Esophagus squamous epithelium (tissue), 5 donors: ENCODE measurements around the gene HMGN4. TPM values are rescaled to one million over a fixed set of nuclear protein-coding genes. Genes with fewer than 3 reads are reported as not detected.

Experiments used
- DNase-seq: peaks from one replicate; lab custom pipeline; 2025; lab: John Stamatoyannopoulos, UW
- H3K27ac ChIP-seq, 4 donors: fragments of 200-600 bp; sonication (generic); one replicate each; pipeline ENCODE4 v1.5.1; 2016 to 2019; ENCODE audit warnings: mild to moderate bottlenecking in 1 of 4
- H3K27me3 ChIP-seq, 4 donors: fragments of 200-600 bp; sonication (generic); 1 replicate in 3 of 4; 2 replicates in 1 of 4; pipeline versions ENCODE4 v1.5.1 to v1.6.0; 2017 to 2021; ENCODE audit warnings: antibody characterized with exemption in 1 of 4
- H3K36me3 ChIP-seq, 3 donors: fragments of 200-600 bp; sonication (generic); one replicate each; pipeline ENCODE4 v1.5.1; 2016 to 2019
- H3K4me1 ChIP-seq, 3 donors: fragments of 200-600 bp; sonication (generic); one replicate each; pipeline ENCODE4 v1.5.1; 2017 to 2019
- H3K4me3 ChIP-seq, 4 donors: fragments of 200-600 bp; sonication (generic); 1 replicate in 3 of 4; 2 replicates in 1 of 4; pipeline ENCODE4 v1.5.1; 2016 to 2019; ENCODE audit warnings: mild to moderate bottlenecking in 2 of 4, moderate library complexity in 1 of 4
- H3K9me3 ChIP-seq, 3 donors: fragments of 200-600 bp; sonication (generic); one replicate each; pipeline ENCODE4 v1.5.1; 2016 to 2019
- POLR2A ChIP-seq, 4 donors: fragments of 450-650 bp; IDR thresholded peaks; one replicate each; pipeline ENCODE4 v1.6.1; 2017; ENCODE audit warnings: antibody characterized with exemption in 4 of 4, mild to moderate bottlenecking in 4 of 4, moderate library complexity in 3 of 4
- WGBS, 2 donors: methylation state at CpG; one replicate each; pipeline ENCODE4 v1.1.5; 2018; 5-methylcytosine and 5-hydroxymethylcytosine counted together
- intact Hi-C: fragments of 100-400 bp; cut with DNase I; formaldehyde crosslinking; loops from one replicate; pipeline ENCODE4 v1.15.0; 2022
- total RNA-seq, 4 donors: library from RNA; depleted of rRNA; stranded (reverse); fragments of >200 nt; gene quantifications; one replicate each; pipeline ENCODE4 v1.1.0, GENCODE V29; 2016
- TF ChIP-seq, protein P1 (sequence below), 6 experiments: fragments of 450-650 bp in 4 of 6; fragments of 200-600 bp in 2 of 6; sonication (generic) in 2 of 6; IDR thresholded peaks; one replicate each; pipeline ENCODE4 v1.5.1; 2016 to 2019; ENCODE audit warnings: antibody characterized with exemption in 6 of 6, mild to moderate bottlenecking in 4 of 6, moderate library complexity in 4 of 6
- donor health status: DM: yes; HTN: yes; CAD: no.

The HMGN4 gene
- 10 to 100 TPM; 18.1 to 53.2 (median 36.7) TPM for total RNA-seq

DNA sequence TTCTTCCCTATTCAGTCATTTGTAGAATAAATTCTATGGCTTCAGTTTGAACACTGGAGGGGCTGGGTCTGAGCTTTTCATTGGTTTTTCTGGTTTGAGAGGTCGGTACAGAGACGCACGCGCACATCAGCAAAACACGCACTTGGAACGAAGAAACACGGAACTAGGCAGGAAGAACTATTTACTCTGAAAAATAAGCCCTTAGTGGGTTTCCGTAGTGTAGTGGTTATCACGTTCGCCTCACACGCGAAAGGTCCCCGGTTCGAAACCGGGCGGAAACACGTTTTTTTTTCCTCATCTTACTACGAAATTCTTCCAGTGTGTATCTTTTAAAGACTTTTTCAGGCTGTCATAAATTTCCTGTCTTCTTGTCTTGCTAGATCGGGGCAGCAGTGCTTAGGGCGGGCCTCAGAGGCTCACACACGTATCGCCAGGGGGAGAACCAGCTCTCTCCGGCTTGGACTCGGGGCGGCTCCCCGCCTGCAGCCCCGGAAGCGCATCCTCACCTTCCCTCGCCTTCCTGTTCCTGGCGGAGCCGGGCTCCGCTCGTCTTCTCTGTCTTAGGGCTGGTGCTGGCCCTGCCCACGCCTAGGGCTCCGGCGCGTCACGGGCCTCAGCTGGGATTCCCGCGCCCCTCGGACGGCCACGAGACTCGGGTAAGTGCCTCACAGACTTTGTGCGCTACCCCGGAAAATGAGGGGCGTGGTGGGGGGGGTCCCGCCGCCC, at the start of gene HMGN4:
Gene HMGN4 (plus strand): TSS at position 521 of the 726 bp plus-strand sequence. CDS start 6,841 bp downstream, outside the sequence.
- WGBS, 2 donors = 0 to 1% methylated on average over 17 to 32 of the region's 49 CpGs
- TF ChIP-seq, protein P1, sequence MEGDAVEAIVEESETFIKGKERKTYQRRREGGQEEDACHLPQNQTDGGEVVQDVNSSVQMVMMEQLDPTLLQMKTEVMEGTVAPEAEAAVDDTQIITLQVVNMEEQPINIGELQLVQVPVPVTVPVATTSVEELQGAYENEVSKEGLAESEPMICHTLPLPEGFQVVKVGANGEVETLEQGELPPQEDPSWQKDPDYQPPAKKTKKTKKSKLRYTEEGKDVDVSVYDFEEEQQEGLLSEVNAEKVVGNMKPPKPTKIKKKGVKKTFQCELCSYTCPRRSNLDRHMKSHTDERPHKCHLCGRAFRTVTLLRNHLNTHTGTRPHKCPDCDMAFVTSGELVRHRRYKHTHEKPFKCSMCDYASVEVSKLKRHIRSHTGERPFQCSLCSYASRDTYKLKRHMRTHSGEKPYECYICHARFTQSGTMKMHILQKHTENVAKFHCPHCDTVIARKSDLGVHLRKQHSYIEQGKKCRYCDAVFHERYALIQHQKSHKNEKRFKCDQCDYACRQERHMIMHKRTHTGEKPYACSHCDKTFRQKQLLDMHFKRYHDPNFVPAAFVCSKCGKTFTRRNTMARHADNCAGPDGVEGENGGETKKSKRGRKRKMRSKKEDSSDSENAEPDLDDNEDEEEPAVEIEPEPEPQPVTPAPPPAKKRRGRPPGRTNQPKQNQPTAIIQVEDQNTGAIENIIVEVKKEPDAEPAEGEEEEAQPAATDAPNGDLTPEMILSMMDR (IDR thresholded peaks at IDR 0.05) = peak in 1 of 6 experiments; percentile 8
- TF ChIP-seq POLR2A (IDR thresholded peaks at IDR 0.05) = peak in 2 of 4 donors; percentile 46 to 77
- Histone ChIP-seq H3K9me3 (no peaks in the 10 kb centered on the region), H3K4me1 (peaks cover 19 to 68% (median 23%) of the 10 kb centered on the region in 3 donors), H3K4me3 (peak within 1 kb of the TSS; percentile 62 to 91 (median 81)), H3K36me3 (peaks cover 0 to 7% (median 0%) of the 10 kb centered on the region in 3 donors), H3K27ac (peak within 1 kb of the TSS; percentile 90 to 96 (median 96)), H3K27me3 (no peaks in the 10 kb centered on the region)
- intact Hi-C loops = no loop called here
- DNase-seq = no peak

DNA sequence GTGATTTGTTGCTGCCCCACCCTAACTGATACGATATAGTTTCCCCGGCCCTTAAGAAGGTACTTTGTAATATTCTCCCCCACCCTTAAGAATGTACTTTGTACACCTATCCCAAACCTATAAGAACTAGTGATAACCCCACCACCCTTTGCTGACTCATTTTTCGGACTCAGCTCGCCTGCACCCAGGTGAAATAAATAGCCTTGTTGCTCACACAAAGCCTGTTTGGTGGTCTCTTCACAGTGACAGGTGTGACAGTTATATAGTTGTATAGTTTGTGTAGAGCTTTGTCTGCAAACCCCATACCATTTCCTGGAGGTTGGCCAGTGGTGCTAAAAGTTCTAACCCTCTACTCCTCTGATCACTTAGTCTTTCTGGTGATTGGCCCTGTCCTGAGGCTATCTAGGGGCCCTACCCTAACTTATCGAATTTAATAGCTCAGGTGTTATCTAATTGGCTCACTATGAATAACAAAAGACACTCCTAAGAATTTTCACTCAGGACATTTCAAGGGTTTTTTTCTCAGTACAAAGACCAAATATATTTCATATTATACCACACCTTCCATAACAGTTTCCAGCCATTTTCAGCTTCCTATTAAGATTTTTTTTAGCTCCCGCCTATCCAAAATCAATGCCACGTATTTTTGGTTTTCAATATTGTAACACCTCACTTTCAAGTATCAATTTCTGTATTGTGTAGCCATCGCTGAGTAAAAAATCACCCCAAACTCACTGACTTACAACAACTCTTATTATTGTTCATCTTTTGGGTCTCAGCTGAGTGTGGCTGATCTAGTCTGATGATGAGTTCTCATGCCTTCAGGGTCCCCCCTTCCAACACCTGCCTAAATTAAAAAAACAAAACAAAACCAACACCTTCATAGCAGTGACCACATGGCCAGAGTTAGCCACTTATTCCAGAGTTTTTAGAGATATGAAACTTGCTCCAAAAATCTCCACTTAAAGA, 47.9 kb upstream of the HMGN4 start:
- Histone ChIP-seq H3K27ac (no peak overlapping the region), H3K4me3 (no peak overlapping the region), H3K9me3 (no peaks in the 10 kb centered on the region), H3K4me1 (no peaks in the 10 kb centered on the region), H3K36me3 (no peaks in the 10 kb centered on the region), H3K27me3 (no peaks in the 10 kb centered on the region)
- WGBS, 2 donors = 69 to 75% methylated on average over 8 of the region's 8 CpGs
- no peak for DNase-seq
- intact Hi-C loops = no loop called here
- TF ChIP-seq POLR2A (IDR thresholded peaks at IDR 0.05) = no peak
- TF ChIP-seq, protein P1 (IDR thresholded peaks at IDR 0.05) = no peak

DNA sequence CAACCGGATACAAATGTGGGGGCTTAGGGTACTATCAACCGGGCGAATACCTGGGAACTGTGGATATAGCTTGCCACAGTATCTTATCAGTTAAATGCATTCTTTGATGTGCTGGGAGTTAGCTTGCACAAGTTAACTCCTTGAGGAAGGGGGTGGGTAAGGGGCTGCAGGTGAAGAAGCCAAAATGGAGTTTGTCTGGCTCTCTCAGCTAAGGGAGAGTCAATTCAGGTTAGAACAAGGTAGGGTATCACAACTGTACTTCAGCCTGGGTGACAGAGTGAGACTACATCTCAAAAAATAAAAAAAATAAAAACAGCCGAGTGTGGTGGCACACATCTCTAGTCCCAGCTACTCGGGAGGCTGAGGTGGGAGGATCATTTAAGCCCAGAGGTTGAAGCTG, 46.6 kb upstream of the HMGN4 start:
- Histone ChIP-seq H3K4me1 (no peaks in the 10 kb centered on the region), H3K27ac (no peak overlapping the region), H3K9me3 (no peaks in the 10 kb centered on the region), H3K4me3 (no peak overlapping the region), H3K36me3 (no peaks in the 10 kb centered on the region), H3K27me3 (peaks cover 0 to 4% (median 0%) of the 10 kb centered on the region in 4 donors)
- intact Hi-C loops = no loop called here
- DNase-seq = no peak
- TF ChIP-seq POLR2A (IDR thresholded peaks at IDR 0.05) = no peak
- TF ChIP-seq, protein P1 (IDR thresholded peaks at IDR 0.05) = no peak
- WGBS, 2 donors = 81 to 91% methylated on average over 5 of the region's 5 CpGs

DNA sequence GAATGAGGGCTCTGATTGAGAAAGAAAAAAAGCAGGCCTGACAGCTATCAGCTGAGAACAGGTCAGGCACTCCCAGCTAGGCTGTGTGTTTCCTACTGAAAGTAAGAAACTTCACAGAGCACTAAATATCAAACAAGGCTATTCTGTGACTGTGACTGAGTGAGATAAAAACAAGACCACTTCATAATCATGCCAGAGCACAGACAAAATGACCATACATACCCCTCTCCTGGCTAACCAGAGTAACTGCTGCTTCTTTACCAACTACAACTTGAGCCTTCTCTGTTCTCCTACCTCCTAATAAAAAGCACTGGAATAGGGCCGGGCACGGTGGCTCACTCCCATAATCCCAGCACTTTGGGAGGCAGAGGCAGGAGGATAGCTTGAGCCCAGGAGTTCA, 44.9 kb upstream of the HMGN4 start:
- Histone ChIP-seq H3K4me3 (no peak overlapping the region), H3K27me3 (peaks cover 0 to 4% (median 0%) of the 10 kb centered on the region in 4 donors), H3K27ac (no peak overlapping the region), H3K9me3 (no peaks in the 10 kb centered on the region), H3K36me3 (no peaks in the 10 kb centered on the region), H3K4me1 (no peaks in the 10 kb centered on the region)
- TF ChIP-seq POLR2A (IDR thresholded peaks at IDR 0.05) = no peak
- TF ChIP-seq, protein P1 (IDR thresholded peaks at IDR 0.05) = no peak
- no peak for DNase-seq
- intact Hi-C loops = no loop called here
- 71% methylated on average over 2 of the region's 2 CpGs; no CpG with 5 or more reads in 1 of the 2 donors for WGBS, 2 donors
